B cell (primary cell): ENCODE results near the gene LYST.

Experiments used
- CTCF ChIP-seq: fragments of 200-600 bp; IDR thresholded peaks from one replicate; pipeline ENCODE4 v1.8.0; 2022; ENCODE audit warnings: antibody characterized with exemption, mild to moderate bottlenecking
- EZH2 ChIP-seq: IDR thresholded peaks from 2 replicates; pipeline ENCODE4 v1.6.1; 2012; ENCODE audit warnings: borderline replicate concordance, low read depth, mild to moderate bottlenecking, moderate library complexity, low read length; ENCODE audit not compliant: insufficient read depth, poor library complexity, severe bottlenecking

GRCh38 chr1:235736263-235736662, 130.4 kb downstream of the LYST start:
- no peak for TF ChIP-seq CTCF
- TF ChIP-seq EZH2 = no peak
